MM.1S (cell line): ENCODE results near the gene NDRG2.

ENCODE experiments used
- DNase-seq: peaks from one replicate; pipeline ENCODE4 v3.0.0-alpha.2; 2015
- H2AFZ ChIP-seq: fragments of 300-600 bp; sonication (generic); 2 replicates; pipeline ENCODE4 v1.6.0; 2016; ENCODE audit warnings: antibody characterized with exemption, low read length
- H3F3A ChIP-seq: fragments of 300-600 bp; sonication (generic); 2 replicates; pipeline ENCODE4 v1.6.1; 2016; ENCODE audit warnings: mild to moderate bottlenecking, antibody characterized with exemption, low read length, moderate library complexity, mixed read lengths; ENCODE audit not compliant: insufficient read depth
- H3K27ac ChIP-seq: fragments of 300-600 bp; sonication (generic); 2 replicates; pipeline ENCODE4 v1.5.1; 2016; ENCODE audit warnings: mild to moderate bottlenecking, low read length
- H3K27me3 ChIP-seq: fragments of 300-600 bp; sonication (generic); replicated peaks from 2 replicates; pipeline ENCODE4 v1.6.0; 2016; ENCODE audit warnings: low read length; ENCODE audit not compliant: insufficient read depth
- H3K36me3 ChIP-seq: fragments of 300-600 bp; sonication (generic); replicated peaks from 2 replicates; pipeline ENCODE4 v1.6.1; 2016; ENCODE audit warnings: mild to moderate bottlenecking, low read length, mixed read lengths; ENCODE audit not compliant: insufficient read depth
- H3K4me1 ChIP-seq: fragments of 300-600 bp; sonication (generic); 2 replicates; pipeline ENCODE4 v1.6.1; 2016; ENCODE audit warnings: low read length, mixed read lengths
- H3K4me2 ChIP-seq: fragments of 300-600 bp; sonication (generic); 2 replicates; pipeline ENCODE4 v1.6.0; 2016; ENCODE audit warnings: low read depth, low read length
- H3K4me3 ChIP-seq: fragments of 300-600 bp; sonication (generic); 2 replicates; pipeline ENCODE4 v1.5.1; 2016; ENCODE audit warnings: low read length, mixed read lengths
- H3K79me2 ChIP-seq: fragments of 300-600 bp; sonication (generic); 2 replicates; pipeline ENCODE4 v1.6.1; 2016; ENCODE audit warnings: mixed run types, low read length, mixed read lengths
- H3K9ac ChIP-seq: fragments of 300-600 bp; sonication (generic); 2 replicates; pipeline ENCODE4 v1.6.1; 2016; ENCODE audit warnings: low read length, mixed read lengths
- H3K9me2 ChIP-seq: fragments of 300-600 bp; sonication (generic); replicated peaks from 2 replicates; pipeline ENCODE4 v1.6.1; 2016; ENCODE audit warnings: mild to moderate bottlenecking, low read length, mixed read lengths; ENCODE audit not compliant: insufficient read depth
- H3K9me3 ChIP-seq: fragments of 300-600 bp; sonication (generic); replicated peaks from 2 replicates; pipeline ENCODE4 v1.6.1; 2016; ENCODE audit warnings: mild to moderate bottlenecking, low read length, mixed read lengths; ENCODE audit not compliant: insufficient read depth
- H4K20me1 ChIP-seq: fragments of 300-600 bp; sonication (generic); 2 replicates; pipeline ENCODE4 v1.6.1; 2016; ENCODE audit warnings: mild to moderate bottlenecking, low read length, moderate library complexity, mixed read lengths; ENCODE audit not compliant: insufficient read depth
- CTCF ChIP-seq: fragments of 300-600 bp; sonication (generic); IDR thresholded peaks from 2 replicates; pipeline ENCODE4 v1.5.1; 2016; ENCODE audit warnings: antibody characterized with exemption, low read length, mixed read lengths
- EZH2 ChIP-seq: fragments of 300-600 bp; sonication (generic); optimal IDR thresholded peaks from 2 replicates; pipeline ENCODE3; 2017; ENCODE audit warnings: low read depth, mild to moderate bottlenecking, antibody characterized with exemption, low read length, mixed read lengths
- EZH2phosphoT487 ChIP-seq: fragments of 300-600 bp; sonication (generic); IDR thresholded peaks from 2 replicates; pipeline ENCODE4 v1.6.1; 2018; ENCODE audit warnings: antibody characterized with exemption, low read length

NDRG2 gene

GRCh38 chr14:21036751-21037150, 11.9 kb upstream of the NDRG2 start:
- Histone ChIP-seq H3K4me1 (no peaks in the 10 kb centered on the region), H3K79me2 (no peaks in the 10 kb centered on the region), H3K9me3 (no peaks in the 10 kb centered on the region), H3K36me3 (no peaks in the 10 kb centered on the region), H3K27me3 (no peaks in the 10 kb centered on the region), H3K4me3 (no peak overlapping the region), H3K9ac (no peak overlapping the region), H2AFZ (no peak overlapping the region), H3K9me2 (no peaks in the 10 kb centered on the region), H4K20me1 (no peaks in the 10 kb centered on the region), H3K4me2 (no peak overlapping the region), H3F3A (no peaks in the 10 kb centered on the region), H3K27ac (no peak overlapping the region)
- no peak for DNase-seq
- no peak for TF ChIP-seq CTCF
- no peak for TF ChIP-seq EZH2phosphoT487
- TF ChIP-seq EZH2: no peak

DNA sequence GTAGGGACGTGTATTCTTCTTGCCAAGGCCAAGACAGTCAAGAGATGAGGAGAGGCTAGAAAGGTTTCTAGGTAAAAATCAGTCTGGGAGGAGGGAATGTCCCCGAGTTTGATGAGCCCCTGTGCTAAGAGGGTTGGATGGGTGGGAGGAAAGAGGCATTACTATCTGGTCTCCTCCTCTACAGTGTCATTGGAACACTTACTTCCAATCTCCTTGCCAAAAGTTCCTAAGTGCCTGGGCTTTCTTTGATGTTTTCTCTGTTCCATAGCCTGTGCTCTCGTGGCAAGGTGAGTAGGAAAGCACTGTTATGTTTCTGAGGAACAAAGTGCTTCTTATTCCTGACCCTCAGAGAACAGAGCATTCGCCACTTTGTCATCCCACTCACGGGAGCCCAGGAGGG, 9.8 kb upstream of the NDRG2 start, which contains the start of gene RNASE13:
TSS of gene RNASE13 (minus strand) at position 101 of the 400 bp plus-strand sequence. CDS start 519 bp downstream, outside the sequence.
- H3K9me2 ChIP-seq: no peaks in the 10 kb centered on the region
- no peaks in the 10 kb centered on the region for H3K36me3 ChIP-seq
- TF ChIP-seq CTCF (no peak), EZH2phosphoT487 (no peak), EZH2 (no peak)
- no peak within 1 kb of the TSS for H2AFZ ChIP-seq
- no peaks in the 10 kb centered on the region for H3K79me2 ChIP-seq
- H3K4me1 ChIP-seq: no peaks in the 10 kb centered on the region
- H3K9ac ChIP-seq: no peak within 1 kb of the TSS
- H3K9me3 ChIP-seq: no peaks in the 10 kb centered on the region
- no peak within 1 kb of the TSS for H3K27ac ChIP-seq
- H3K27me3 ChIP-seq: no peaks in the 10 kb centered on the region
- no peaks in the 10 kb centered on the region for H4K20me1 ChIP-seq
- H3F3A ChIP-seq: no peaks in the 10 kb centered on the region
- no peak within 1 kb of the TSS for H3K4me3 ChIP-seq
- no peak within 1 kb of the TSS for H3K4me2 ChIP-seq
- DNase-seq: no peak

- Histone ChIP-seq H3K4me3 (no peak overlapping the region), H3K9me3 (no peaks in the 10 kb centered on the region), H3K36me3 (no peaks in the 10 kb centered on the region), H3K9ac (no peak overlapping the region), H3F3A (no peaks in the 10 kb centered on the region), H2AFZ (no peak overlapping the region), H3K27ac (no peak overlapping the region), H3K4me1 (no peaks in the 10 kb centered on the region), H3K79me2 (no peaks in the 10 kb centered on the region), H3K9me2 (no peaks in the 10 kb centered on the region), H3K27me3 (no peaks in the 10 kb centered on the region), H3K4me2 (no peak overlapping the region), H4K20me1 (no peaks in the 10 kb centered on the region)
- DNase-seq: no peak
- TF ChIP-seq CTCF: no peak
- TF ChIP-seq EZH2phosphoT487: no peak
Observed at GRCh38 chr14:21033133-21033698, 8.4 kb upstream of the NDRG2 start.
